Measurements from ENCODE around the gene CCDC124.
"Not testable (repeated sequence)": the region's sequence is repeated elsewhere in the genome, so short reads cannot be mapped to it uniquely, and the experiment has no call there.

The CCDC124 gene

DNA sequence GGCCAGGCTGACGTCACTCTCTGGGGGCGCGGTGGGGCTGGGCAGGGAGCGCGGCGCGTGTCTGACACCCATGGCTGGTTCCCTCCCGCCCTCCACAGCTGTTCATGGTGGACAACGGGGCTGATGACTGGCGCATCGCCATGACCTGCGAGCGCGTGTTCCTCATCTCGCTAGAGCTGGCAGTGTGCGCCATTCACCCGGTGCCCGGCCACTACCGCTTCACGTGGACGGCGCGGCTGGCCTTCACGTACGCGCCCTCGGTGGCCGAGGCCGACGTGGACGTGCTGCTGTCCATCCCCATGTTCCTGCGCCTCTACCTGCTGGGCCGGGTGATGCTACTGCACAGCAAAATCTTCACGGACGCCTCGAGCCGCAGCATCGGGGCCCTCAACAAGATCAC lies 48.8 kb downstream of the CCDC124 start:
- H3K4me3 ChIP-seq (ENCODE audit: low read depth, low read length) = no peak overlapping the region
- no peaks in the 10 kb centered on the region for H3K4me1 ChIP-seq (ENCODE audit: control insufficient read depth, insufficient read depth, low read length)
- H3K27me3 ChIP-seq (ENCODE audit: control insufficient read depth, insufficient read depth, low read length) = no peaks in the 10 kb centered on the region
- H3K9ac ChIP-seq (ENCODE audit: low read depth, low read length) = no peak overlapping the region
- H3K9me3 ChIP-seq (ENCODE audit: control insufficient read depth, insufficient read depth, low read length) = no peaks in the 10 kb centered on the region
- H3K36me3 ChIP-seq (ENCODE audit: control insufficient read depth, insufficient read depth, low read length) = peaks cover 12% of the 10 kb centered on the region

DNA sequence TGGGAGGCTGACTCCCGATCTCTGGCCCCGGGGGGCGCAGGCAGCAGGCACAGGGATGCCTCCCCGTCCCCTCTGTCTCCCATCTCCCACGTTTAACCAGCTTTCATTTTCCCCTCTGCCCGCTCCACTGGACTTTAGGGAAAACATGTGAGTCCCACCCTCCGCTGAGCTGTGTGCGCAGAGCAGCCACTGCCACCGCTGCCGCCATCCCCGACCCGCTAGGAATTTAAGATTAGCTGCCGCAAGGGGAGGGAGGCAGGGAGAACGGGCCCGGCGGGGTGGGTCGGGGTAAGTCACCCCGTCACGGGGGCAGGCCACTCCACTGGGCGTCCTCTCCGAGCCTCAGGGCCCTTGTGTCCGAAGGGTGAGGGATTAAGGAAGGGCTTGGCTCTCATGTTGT lies 49.6 kb downstream of the CCDC124 start:
- no peak overlapping the region for H3K9ac ChIP-seq (ENCODE audit: low read depth, low read length)
- H3K36me3 ChIP-seq (ENCODE audit: control insufficient read depth, insufficient read depth, low read length) = peaks cover 14% of the 10 kb centered on the region
- H3K4me3 ChIP-seq (ENCODE audit: low read depth, low read length) = no peak overlapping the region
- H3K9me3 ChIP-seq (ENCODE audit: control insufficient read depth, insufficient read depth, low read length) = no peaks in the 10 kb centered on the region
- no peaks in the 10 kb centered on the region for H3K27me3 ChIP-seq (ENCODE audit: control insufficient read depth, insufficient read depth, low read length)
- H3K4me1 ChIP-seq (ENCODE audit: control insufficient read depth, insufficient read depth, low read length) = no peaks in the 10 kb centered on the region

DNA sequence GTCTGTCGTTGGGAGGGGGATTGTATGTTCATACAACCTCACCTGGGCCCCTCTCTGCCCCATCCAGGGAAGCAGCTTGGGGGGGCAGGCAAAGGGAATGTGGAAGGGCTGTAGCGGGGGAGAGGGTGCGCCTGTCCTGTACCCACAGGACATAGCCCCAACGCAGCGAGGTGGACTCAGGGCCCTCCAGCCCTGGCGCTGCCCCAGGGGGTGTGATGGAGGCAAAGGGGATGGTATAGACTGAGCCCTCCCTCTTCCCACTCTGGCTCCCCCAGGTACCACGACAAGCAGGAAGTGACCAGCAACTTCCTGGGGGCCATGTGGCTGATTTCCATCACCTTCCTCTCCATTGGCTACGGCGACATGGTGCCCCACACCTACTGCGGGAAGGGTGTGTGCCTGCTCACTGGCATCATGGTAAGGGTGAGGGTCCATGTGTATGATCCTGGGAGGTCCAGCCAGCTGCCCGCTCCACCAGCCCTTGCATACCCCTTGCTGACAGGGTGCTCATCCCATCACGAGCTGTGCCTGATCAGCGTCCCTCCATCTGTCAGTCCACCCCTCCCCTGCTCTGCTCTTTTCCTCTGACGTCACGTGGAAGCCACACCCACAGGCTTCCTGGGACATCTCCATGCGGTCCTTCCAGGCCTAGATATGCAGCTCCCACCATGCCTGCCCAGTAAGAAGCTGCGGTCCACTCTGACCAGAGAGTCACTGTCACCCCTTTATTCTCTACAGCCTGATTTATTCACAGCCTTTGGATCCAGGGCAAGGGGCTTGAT lies 52.4 kb downstream of the CCDC124 start:
- no peaks in the 10 kb centered on the region for H3K27me3 ChIP-seq (ENCODE audit: control insufficient read depth, insufficient read depth, low read length)
- no peaks in the 10 kb centered on the region for H3K9me3 ChIP-seq (ENCODE audit: control insufficient read depth, insufficient read depth, low read length)
- no peak overlapping the region for H3K9ac ChIP-seq (ENCODE audit: low read depth, low read length)
- H3K4me3 ChIP-seq (ENCODE audit: low read depth, low read length) = no peak overlapping the region
- H3K36me3 ChIP-seq (ENCODE audit: control insufficient read depth, insufficient read depth, low read length) = peaks cover 27% of the 10 kb centered on the region
- no peaks in the 10 kb centered on the region for H3K4me1 ChIP-seq (ENCODE audit: control insufficient read depth, insufficient read depth, low read length)

DNA sequence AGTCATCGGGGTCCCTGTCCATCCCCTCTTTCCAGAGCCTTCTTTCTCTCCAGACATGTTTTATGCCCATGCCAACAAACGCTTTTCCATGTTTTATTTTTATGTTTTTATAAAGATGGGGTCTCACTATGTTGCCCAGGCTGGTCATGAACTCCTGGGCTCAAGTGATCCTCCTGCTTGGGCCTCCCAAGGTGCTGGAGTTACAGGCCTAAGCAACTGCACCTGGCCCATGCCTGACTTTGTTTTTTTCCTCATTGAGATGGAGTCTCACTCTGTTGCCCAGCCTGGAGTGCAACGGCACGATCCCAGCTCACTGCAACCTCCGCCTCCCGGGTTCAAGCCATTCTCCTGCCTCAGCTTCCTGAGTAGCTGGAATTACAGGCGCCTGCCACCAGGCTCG lies 53.8 kb downstream of the CCDC124 start:
- not testable (repeated sequence) for H3K4me1 ChIP-seq (ENCODE audit: control insufficient read depth, insufficient read depth, low read length); H3K9ac ChIP-seq (ENCODE audit: low read depth, low read length); H3K27me3 ChIP-seq (ENCODE audit: control insufficient read depth, insufficient read depth, low read length); H3K4me3 ChIP-seq (ENCODE audit: low read depth, low read length); H3K9me3 ChIP-seq (ENCODE audit: control insufficient read depth, insufficient read depth, low read length)
- peaks cover 27% of the 10 kb centered on the region for H3K36me3 ChIP-seq (ENCODE audit: control insufficient read depth, insufficient read depth, low read length)

DNA sequence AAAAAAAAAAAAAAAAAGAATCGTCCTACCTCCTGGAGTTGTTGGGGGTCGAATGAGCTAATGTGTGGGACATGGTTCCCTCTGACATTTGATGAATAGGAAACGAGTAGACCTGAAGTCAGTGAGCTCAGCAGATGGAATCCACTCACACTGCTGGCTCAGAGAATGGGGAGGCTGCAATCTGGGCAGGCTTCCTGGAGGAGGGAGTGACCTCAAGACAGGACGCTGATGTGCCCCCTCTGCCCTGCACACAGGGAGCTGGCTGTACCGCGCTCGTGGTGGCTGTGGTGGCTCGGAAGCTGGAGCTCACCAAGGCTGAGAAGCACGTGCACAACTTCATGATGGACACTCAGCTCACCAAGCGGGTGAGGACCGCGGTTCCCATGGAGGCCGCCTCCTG lies 55.3 kb downstream of the CCDC124 start:
- H3K9ac ChIP-seq (ENCODE audit: low read depth, low read length) = no peak overlapping the region
- no peaks in the 10 kb centered on the region for H3K9me3 ChIP-seq (ENCODE audit: control insufficient read depth, insufficient read depth, low read length)
- H3K4me3 ChIP-seq (ENCODE audit: low read depth, low read length) = no peak overlapping the region
- no peaks in the 10 kb centered on the region for H3K4me1 ChIP-seq (ENCODE audit: control insufficient read depth, insufficient read depth, low read length)
- peaks cover 27% of the 10 kb centered on the region for H3K36me3 ChIP-seq (ENCODE audit: control insufficient read depth, insufficient read depth, low read length)
- H3K27me3 ChIP-seq (ENCODE audit: control insufficient read depth, insufficient read depth, low read length) = no peaks in the 10 kb centered on the region

DNA sequence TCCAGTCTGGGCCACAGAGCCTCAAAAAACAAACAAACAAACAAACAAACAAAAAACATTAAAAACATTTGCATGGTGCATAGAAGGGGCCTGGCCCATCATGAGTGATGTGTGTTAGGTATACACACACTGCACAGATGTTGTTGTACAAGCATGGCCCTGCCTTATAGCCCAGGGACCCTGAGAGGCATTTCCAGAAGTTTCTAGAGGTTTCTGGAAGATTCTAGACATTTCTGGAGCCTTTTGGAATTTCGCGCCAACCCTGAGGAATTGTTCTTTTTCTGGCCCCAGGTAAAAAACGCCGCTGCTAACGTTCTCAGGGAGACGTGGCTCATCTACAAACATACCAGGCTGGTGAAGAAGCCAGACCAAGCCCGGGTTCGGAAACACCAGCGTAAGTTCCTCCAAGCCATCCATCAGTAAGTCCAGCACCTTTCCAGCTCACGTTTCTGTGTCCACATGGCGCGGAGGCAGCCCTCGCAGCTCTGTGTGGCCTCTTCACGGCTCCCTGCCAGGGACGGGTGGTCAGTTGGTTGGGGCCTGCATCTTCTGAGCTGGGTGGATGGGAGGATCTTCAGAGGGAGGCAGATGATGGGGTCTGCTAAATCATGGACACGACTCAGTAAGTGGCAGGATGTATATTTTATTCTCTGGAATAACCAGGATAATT lies 56.7 kb downstream of the CCDC124 start:
- no peak overlapping the region for H3K9ac ChIP-seq (ENCODE audit: low read depth, low read length)
- no peaks in the 10 kb centered on the region for H3K4me1 ChIP-seq (ENCODE audit: control insufficient read depth, insufficient read depth, low read length)
- peaks cover 25% of the 10 kb centered on the region for H3K36me3 ChIP-seq (ENCODE audit: control insufficient read depth, insufficient read depth, low read length)
- H3K4me3 ChIP-seq (ENCODE audit: low read depth, low read length) = no peak overlapping the region
- H3K27me3 ChIP-seq (ENCODE audit: control insufficient read depth, insufficient read depth, low read length) = no peaks in the 10 kb centered on the region
- no peaks in the 10 kb centered on the region for H3K9me3 ChIP-seq (ENCODE audit: control insufficient read depth, insufficient read depth, low read length)

DNA sequence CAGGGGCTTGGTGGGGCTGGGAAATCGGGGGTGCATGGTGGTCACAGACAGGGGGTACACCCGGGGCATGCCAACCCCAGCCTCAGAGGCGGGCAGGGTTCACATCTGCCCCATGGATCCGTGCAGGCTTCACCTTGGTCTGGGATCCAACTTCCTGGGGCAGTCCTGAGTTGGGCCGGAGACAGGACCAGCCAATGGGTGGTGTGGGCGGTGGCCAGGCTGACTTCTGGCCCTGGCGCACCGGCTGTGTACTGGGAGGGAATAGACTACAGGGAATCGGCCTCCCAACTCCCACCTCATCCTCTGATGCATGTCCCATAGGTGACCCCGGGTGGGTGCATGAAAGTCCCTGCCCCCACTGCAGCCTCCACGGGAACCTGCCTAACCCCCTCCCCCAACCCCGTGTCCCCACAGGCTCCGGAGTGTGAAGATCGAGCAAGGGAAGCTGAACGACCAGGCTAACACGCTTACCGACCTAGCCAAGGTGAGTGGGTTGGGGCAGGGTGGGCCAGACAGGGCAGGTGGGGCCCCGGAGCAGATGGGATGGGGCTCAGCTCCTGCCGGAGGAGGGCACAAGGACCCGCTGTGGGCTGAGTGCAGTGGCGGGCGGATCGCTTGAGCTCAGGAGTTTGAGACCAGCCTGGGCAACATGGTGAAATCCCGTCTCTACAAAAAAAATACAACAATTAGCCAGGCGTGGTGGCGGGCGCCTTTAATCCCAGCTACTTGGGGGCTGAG lies 60.4 kb downstream of the CCDC124 start:
- Histone ChIP-seq H3K27me3 (ENCODE audit: control insufficient read depth, insufficient read depth, low read length) (no peaks in the 10 kb centered on the region), H3K4me3 (ENCODE audit: low read depth, low read length) (no peak overlapping the region), H3K36me3 (ENCODE audit: control insufficient read depth, insufficient read depth, low read length) (peaks cover 13% of the 10 kb centered on the region), H3K4me1 (ENCODE audit: control insufficient read depth, insufficient read depth, low read length) (no peaks in the 10 kb centered on the region), H3K9ac (ENCODE audit: low read depth, low read length) (no peak overlapping the region), H3K9me3 (ENCODE audit: control insufficient read depth, insufficient read depth, low read length) (no peaks in the 10 kb centered on the region)
